ENCODE measurements around the gene HK2.
"Not testable (repeated sequence)": the region's sequence is repeated elsewhere in the genome, so short reads cannot be mapped to it uniquely, and the experiment has no call there.

Gene HK2

GRCh38 chr2:74833418-74834233 is at the start of gene HK2:
TSS of gene HK2 (plus strand) at chr2:74834127. CDS start at chr2:74834581, 454 bp downstream.
- peak within 1 kb of the TSS; percentile 87 for H3K4me3 ChIP-seq (ENCODE audit: low read depth, low read length)
- peak; percentile 97 for DNase-seq (ENCODE audit: low read depth)
- peak; percentile 45; the same call in 1 of the 2 replicates for TF ChIP-seq MYC (IDR thresholded peaks at IDR 0.05; ENCODE audit: low read depth, low read length)
- peak; percentile 52 for TF ChIP-seq POLR2A (IDR thresholded peaks at IDR 0.05; ENCODE audit: extremely low read depth, insufficient read length)
- no peak for TF ChIP-seq CTCF (IDR thresholded peaks at IDR 0.05; ENCODE audit: low read depth, low read length)
- TF ChIP-seq MAX (IDR thresholded peaks at IDR 0.05; ENCODE audit: low read depth, low read length): peak; percentile 61

GRCh38 chr2:74789271-74789670 is 44.7 kb upstream of the HK2 start:
- DNase-seq (ENCODE audit: low read depth): no peak
- TF ChIP-seq MYC (IDR thresholded peaks at IDR 0.05; ENCODE audit: low read depth, low read length) (no peak), POLR2A (IDR thresholded peaks at IDR 0.05; ENCODE audit: extremely low read depth, insufficient read length) (no peak), MAX (IDR thresholded peaks at IDR 0.05; ENCODE audit: low read depth, low read length) (no peak), CTCF (IDR thresholded peaks at IDR 0.05; ENCODE audit: low read depth, low read length) (no peak)
- no peak overlapping the region for H3K4me3 ChIP-seq (ENCODE audit: low read depth, low read length)

- no peak for DNase-seq (ENCODE audit: low read depth)
- no peak for TF ChIP-seq POLR2A (IDR thresholded peaks at IDR 0.05; ENCODE audit: extremely low read depth, insufficient read length)
- H3K4me3 ChIP-seq (ENCODE audit: low read depth, low read length): no peak overlapping the region
Observed at GRCh38 chr2:74792282-74792681, 41.6 kb upstream of the HK2 start.

- H3K4me3 ChIP-seq (ENCODE audit: low read depth, low read length); DNase-seq (ENCODE audit: low read depth): not testable (repeated sequence)
Observed at GRCh38 chr2:74794878-74795277, 39.0 kb upstream of the HK2 start.

- no peak overlapping the region for H3K4me3 ChIP-seq (ENCODE audit: low read depth, low read length)
- no peak for DNase-seq (ENCODE audit: low read depth)
- TF ChIP-seq POLR2A (IDR thresholded peaks at IDR 0.05; ENCODE audit: extremely low read depth, insufficient read length): no peak
- no peak for TF ChIP-seq MYC (IDR thresholded peaks at IDR 0.05; ENCODE audit: low read depth, low read length)
- TF ChIP-seq CTCF (IDR thresholded peaks at IDR 0.05; ENCODE audit: low read depth, low read length): no peak
- no peak for TF ChIP-seq MAX (IDR thresholded peaks at IDR 0.05; ENCODE audit: low read depth, low read length)
Observed at GRCh38 chr2:74806355-74806839, 27.5 kb upstream of the HK2 start.

GRCh38 chr2:74806920-74807319 is 27.0 kb upstream of the HK2 start:
- no peak overlapping the region for H3K4me3 ChIP-seq (ENCODE audit: low read depth, low read length)
- DNase-seq (ENCODE audit: low read depth): peak; percentile 50
- TF ChIP-seq CTCF (IDR thresholded peaks at IDR 0.05; ENCODE audit: low read depth, low read length): no peak
- TF ChIP-seq MYC (IDR thresholded peaks at IDR 0.05; ENCODE audit: low read depth, low read length): no peak

All from NB4 (cell line).